HFFc6 (cell line): ENCODE data around the gene MAGI1. TPM values are rescaled to one million over a fixed set of nuclear protein-coding genes. Genes with fewer than 3 reads are reported as not detected.
"Not testable (repeated sequence)": the region's sequence is repeated elsewhere in the genome, so short reads cannot be mapped to it uniquely, and the experiment has no call there.

ENCODE experiments used
- DNase-seq: peaks from one replicate; pipeline ENCODE4 v3.0.0-alpha.2; 2018
- H3K27ac Mint-ChIP-seq: 2 replicates; pipeline ENCODE4 v1.8.0; 2020; ENCODE audit warnings: mild to moderate bottlenecking, mixed read lengths
- H3K27me3 Mint-ChIP-seq: 2 replicates; pipeline ENCODE4 v1.8.0; 2021; ENCODE audit warnings: mild to moderate bottlenecking, moderate library complexity, mixed read lengths; ENCODE audit not compliant: insufficient read depth
- H3K36me3 Mint-ChIP-seq: 2 replicates; pipeline ENCODE4 v1.8.0; 2021; ENCODE audit warnings: low read depth, mixed read lengths
- H3K4me1 Mint-ChIP-seq: 2 replicates; pipeline ENCODE4 v1.8.0; 2020; ENCODE audit warnings: low read depth, mixed read lengths
- H3K4me3 Mint-ChIP-seq: 2 replicates; pipeline ENCODE4 v1.8.0; 2020; ENCODE audit warnings: mild to moderate bottlenecking, moderate library complexity, mixed read lengths
- H3K9me3 Mint-ChIP-seq: 2 replicates; pipeline ENCODE4 v1.8.0; 2020; ENCODE audit warnings: mild to moderate bottlenecking, mixed read lengths
- total RNA-seq, 6 experiments: library from RNA; stranded (reverse); fragmentation: NEBNext Ultra II Directional; extraction: Animal tissue kit (Norgen Biotek cat#: 25700); gene quantifications; 2 replicates in 1 of 6; 3 replicates in 5 of 6; pipeline ENCODE4 v1.2.3, GENCODE V29; 2021
- TF ChIP-seq, protein P1 (sequence below): fragments of 200-600 bp; sonication (generic); IDR thresholded peaks from 2 replicates; pipeline ENCODE4 v1.5.0; 2021; ENCODE audit warnings: antibody characterized with exemption, mild to moderate bottlenecking

MAGI1 gene
- total RNA-seq, 6 experiments from 2014 or later, result 21.1 to 30.5 (median 22.4) TPM

DNA sequence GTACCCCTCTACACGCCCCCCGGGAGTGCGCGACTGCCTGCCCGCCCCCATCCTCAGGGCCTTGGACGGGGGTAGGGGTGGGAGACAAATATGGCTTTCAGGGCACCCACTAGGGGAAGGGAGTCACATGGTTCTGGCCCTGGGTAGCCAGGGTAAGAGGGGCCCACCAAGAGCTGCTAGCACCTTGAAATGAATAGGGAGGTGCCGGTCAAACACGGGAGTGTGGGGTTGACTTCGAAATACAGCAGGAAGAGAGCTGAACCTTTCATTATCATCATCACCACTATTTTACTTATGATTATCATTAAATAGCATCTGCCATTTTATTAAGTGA is 489.1 kb downstream of the MAGI1 start:
- DNase-seq, result no peak
- Mint-ChIP-seq H3K9me3 (no peaks in the 10 kb centered on the region), H3K4me1 (peaks cover 25% of the 10 kb centered on the region), H3K4me3 (peak overlapping the region; percentile 81), H3K36me3 (no peaks in the 10 kb centered on the region), H3K27ac (no peak overlapping the region), H3K27me3 (no peaks in the 10 kb centered on the region)
- TF ChIP-seq, protein P1, sequence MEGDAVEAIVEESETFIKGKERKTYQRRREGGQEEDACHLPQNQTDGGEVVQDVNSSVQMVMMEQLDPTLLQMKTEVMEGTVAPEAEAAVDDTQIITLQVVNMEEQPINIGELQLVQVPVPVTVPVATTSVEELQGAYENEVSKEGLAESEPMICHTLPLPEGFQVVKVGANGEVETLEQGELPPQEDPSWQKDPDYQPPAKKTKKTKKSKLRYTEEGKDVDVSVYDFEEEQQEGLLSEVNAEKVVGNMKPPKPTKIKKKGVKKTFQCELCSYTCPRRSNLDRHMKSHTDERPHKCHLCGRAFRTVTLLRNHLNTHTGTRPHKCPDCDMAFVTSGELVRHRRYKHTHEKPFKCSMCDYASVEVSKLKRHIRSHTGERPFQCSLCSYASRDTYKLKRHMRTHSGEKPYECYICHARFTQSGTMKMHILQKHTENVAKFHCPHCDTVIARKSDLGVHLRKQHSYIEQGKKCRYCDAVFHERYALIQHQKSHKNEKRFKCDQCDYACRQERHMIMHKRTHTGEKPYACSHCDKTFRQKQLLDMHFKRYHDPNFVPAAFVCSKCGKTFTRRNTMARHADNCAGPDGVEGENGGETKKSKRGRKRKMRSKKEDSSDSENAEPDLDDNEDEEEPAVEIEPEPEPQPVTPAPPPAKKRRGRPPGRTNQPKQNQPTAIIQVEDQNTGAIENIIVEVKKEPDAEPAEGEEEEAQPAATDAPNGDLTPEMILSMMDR, result no peak

DNA sequence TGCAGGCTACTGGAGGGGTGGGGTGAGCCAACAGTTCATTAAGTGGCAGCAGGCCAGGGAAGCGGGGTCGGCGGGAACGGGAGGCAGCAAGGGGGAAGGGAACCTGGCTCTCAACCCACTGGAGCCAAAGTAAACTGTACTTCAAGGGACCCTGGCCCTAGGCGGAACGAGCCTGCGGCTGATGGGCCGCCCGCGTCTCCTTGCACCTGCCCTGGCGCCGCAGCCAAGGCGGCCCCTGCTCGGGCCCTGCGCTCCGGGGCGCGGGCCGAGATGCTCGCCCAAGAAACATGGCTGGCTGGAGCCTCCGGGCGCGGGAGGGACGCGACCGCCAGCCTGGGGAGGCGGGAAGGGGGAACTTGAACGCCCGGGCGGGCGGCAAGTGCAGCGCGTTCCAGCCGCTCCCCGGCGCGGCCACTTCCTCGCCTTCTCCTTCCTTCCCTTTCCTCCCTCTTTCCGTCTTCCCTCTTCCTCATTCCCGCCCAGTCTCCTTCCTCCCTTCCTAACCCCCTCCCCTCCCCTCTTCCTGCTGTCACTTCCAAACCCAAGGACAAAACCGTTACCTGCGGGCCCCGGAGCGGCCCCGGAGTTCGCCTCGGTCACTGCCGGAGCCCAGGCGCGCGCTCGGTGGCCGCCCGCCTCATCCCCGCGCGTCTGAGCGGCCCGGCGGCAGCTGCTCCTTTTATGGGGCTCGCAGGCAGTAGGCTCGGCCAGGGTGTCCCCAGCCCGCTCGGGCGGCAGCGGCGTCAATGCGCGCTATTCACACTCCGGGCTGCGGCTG is 489.7 kb downstream of the MAGI1 start:
- DNase-seq, result no peak
- H3K36me3 Mint-ChIP-seq, result no peaks in the 10 kb centered on the region

DNA sequence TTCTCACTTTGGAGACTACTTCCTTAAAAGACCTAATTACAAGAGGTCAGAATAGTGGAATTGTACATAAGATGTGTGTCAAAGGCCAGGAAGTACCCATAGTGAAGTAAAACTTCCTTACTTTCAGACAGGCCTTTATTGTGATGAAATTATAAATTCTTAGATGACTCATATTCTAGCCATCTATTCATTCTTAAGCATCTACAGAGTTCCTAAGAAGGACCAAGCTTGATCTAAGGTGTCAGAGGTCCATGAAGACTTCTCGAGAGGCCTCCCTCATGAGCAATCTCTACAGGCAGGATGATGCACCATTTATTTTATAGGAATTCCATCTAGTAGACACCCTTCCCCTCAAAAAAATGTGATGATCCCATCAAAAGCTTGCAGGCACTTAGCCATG is 493.3 kb downstream of the MAGI1 start:
- Mint-ChIP-seq H3K4me1 (peaks cover 28% of the 10 kb centered on the region), H3K27ac (peak overlapping the region; percentile 14; the same call in 1 of the 2 replicates), H3K36me3 (peaks cover 5% of the 10 kb centered on the region; the same call in 1 of the 2 replicates), H3K27me3 (peaks cover 3% of the 10 kb centered on the region; the same call in 1 of the 2 replicates), H3K4me3 (no peak overlapping the region), H3K9me3 (no peaks in the 10 kb centered on the region)
- TF ChIP-seq, protein P1, result no peak
- peak; percentile 50 for DNase-seq

More for the DNA sequence above, 489.7 kb downstream of the MAGI1 start:
- H3K9me3 Mint-ChIP-seq, result no peaks in the 10 kb centered on the region
- TF ChIP-seq, protein P1, result no peak
- no peaks in the 10 kb centered on the region for H3K27me3 Mint-ChIP-seq
- H3K4me1 Mint-ChIP-seq, result peaks cover 28% of the 10 kb centered on the region
- H3K4me3 Mint-ChIP-seq, result peak overlapping the region; percentile 81
- H3K27ac Mint-ChIP-seq, result no peak overlapping the region

DNA sequence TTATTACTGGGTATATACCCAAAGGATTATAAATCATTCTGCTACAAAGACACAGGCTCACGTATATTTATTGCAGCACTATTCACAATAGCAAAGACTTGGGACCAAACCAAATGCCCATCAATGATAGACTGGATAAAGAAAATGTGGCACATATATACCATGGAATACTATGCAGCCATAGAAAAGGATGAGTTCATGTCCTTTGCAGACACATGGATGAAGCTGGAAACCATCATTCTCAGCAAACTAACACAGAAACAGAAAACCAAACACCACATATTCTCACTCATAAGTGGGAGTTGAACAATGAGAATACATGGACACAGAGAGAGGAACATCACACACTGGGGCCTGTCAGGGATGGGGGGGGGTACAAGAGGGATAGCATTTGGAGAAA is 495.3 kb downstream of the MAGI1 start:
- H3K27ac Mint-ChIP-seq, H3K27me3 Mint-ChIP-seq, H3K4me3 Mint-ChIP-seq, H3K36me3 Mint-ChIP-seq, DNase-seq, H3K9me3 Mint-ChIP-seq: not testable (repeated sequence)
- peaks cover 21% of the 10 kb centered on the region for H3K4me1 Mint-ChIP-seq

DNA sequence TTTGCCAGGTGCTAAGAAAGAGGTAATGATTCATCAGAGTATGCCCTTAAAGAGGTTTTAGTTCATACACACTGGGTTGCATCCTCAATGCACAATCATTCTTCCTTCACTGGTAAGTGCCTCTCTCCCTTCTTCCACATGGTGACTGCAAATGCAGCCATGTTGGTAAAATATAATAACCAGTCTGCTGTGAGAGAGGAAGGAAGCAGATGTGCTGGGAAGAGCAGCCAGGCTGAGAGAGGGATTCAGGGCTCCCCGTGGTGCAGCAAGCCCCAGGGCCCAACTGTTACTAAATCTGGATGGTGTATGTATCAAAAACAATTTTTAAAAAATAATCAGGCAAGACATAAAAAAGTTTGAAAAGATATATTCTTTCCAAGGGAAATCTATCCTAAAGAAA is 498.1 kb downstream of the MAGI1 start:
- no peak for DNase-seq
- H3K27me3 Mint-ChIP-seq, result peaks cover 3% of the 10 kb centered on the region; the same call in 1 of the 2 replicates
- no peak overlapping the region for H3K27ac Mint-ChIP-seq
- peaks cover 5% of the 10 kb centered on the region; the same call in 1 of the 2 replicates for H3K36me3 Mint-ChIP-seq
- TF ChIP-seq, protein P1, result no peak
- H3K4me1 Mint-ChIP-seq, result peaks cover 13% of the 10 kb centered on the region
- H3K4me3 Mint-ChIP-seq, result no peak overlapping the region
- H3K9me3 Mint-ChIP-seq, result no peaks in the 10 kb centered on the region

DNA sequence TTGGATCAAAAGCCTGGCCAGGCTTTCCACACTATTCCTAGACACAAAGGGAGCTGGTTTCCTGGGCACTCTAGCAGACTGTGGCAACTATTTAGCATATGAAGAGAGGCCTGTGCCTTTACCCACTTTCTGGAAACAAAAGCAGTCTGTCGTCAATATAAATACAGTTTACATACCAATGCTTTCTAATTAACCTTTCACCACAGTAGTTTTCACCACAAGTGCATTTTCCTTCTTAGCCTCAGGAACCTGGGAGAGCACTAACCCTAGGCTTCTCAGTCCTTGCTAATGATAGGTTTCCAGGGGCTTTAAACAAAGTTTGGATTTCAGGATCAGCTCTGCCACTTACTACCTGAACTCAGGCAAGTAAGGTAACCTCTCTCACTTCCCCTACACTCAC is 499.1 kb downstream of the MAGI1 start:
- Mint-ChIP-seq H3K4me3 (no peak overlapping the region), H3K4me1 (peaks cover 3% of the 10 kb centered on the region), H3K9me3 (no peaks in the 10 kb centered on the region), H3K27me3 (peaks cover 3% of the 10 kb centered on the region; the same call in 1 of the 2 replicates), H3K36me3 (peaks cover 5% of the 10 kb centered on the region; the same call in 1 of the 2 replicates), H3K27ac (no peak overlapping the region)
- TF ChIP-seq, protein P1, result no peak
- DNase-seq, result no peak
